ENCODE measurements around the gene NUMA1.
A peak's percentile ranks its signal among the peaks of the same experiment; 100 is the strongest.

The NUMA1 gene

DNA sequence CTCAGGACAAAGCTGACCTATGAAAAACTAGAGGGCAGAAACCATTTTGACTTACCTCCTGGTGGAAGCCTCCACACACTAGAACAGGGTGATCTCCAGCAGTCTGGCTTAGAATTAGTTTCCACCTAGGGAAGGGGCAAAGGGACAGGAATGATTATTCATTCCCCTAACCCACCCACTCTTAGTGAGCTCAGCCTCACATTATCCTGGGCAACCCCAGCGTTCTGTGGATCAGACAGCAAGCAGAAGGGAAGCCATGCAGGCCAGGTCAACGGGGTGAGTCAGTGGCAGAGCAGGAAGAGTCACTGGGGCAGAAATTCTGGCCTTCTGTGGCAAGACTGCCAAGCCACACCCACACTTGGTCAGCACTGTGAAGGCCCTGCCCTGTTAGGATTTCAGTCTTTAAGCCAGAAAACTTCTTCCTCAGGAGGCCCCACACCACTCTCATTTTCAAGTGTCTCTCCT, 10.5 kb downstream of the NUMA1 start:
- Mint-ChIP-seq H3K4me3 (no peak overlapping the region), H3K4me1 (peaks cover 50% of the 10 kb centered on the region), H3K9me3 (no peaks in the 10 kb centered on the region), H3K27me3 (no peaks in the 10 kb centered on the region), H3K27ac (peak overlapping the region; percentile 22), H3K36me3 (peaks cover 50% of the 10 kb centered on the region)
- CTCF ChIA-PET = interaction anchor here (1.0 kb wide), 1 partner anchor 8 kb away, joined by 3 read pairs; no protein-coding TSS in a partner anchor
- DNase-seq = no peak

DNA sequence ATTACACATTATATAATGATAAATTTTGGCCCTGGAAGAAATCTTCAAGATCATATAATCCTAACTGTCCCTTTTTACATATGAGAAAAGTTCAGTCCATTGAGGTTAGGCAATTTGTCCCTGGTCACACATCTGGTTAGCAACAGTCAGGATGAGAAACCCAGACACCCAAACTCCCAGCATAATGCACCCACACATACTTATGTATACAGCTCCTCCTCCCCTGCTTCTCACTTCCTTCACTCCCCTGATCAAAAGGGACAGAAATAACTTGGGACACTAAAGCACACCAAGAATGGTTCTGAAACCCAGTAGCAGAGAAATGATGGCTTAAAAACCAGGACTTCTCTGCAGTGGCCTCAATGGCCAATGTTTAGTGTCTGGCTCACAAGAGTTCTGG, 11.1 kb downstream of the NUMA1 start:
- H3K27ac Mint-ChIP-seq = peak overlapping the region; percentile 22
- no peaks in the 10 kb centered on the region for H3K27me3 Mint-ChIP-seq
- no peak for DNase-seq
- no peaks in the 10 kb centered on the region for H3K9me3 Mint-ChIP-seq
- H3K36me3 Mint-ChIP-seq = peaks cover 48% of the 10 kb centered on the region
- CTCF ChIA-PET = interaction anchor here (1.0 kb wide), 1 partner anchor 9 kb away, joined by 3 read pairs; no protein-coding TSS in a partner anchor
- H3K4me3 Mint-ChIP-seq = no peak overlapping the region
- peaks cover 47% of the 10 kb centered on the region for H3K4me1 Mint-ChIP-seq

DNA sequence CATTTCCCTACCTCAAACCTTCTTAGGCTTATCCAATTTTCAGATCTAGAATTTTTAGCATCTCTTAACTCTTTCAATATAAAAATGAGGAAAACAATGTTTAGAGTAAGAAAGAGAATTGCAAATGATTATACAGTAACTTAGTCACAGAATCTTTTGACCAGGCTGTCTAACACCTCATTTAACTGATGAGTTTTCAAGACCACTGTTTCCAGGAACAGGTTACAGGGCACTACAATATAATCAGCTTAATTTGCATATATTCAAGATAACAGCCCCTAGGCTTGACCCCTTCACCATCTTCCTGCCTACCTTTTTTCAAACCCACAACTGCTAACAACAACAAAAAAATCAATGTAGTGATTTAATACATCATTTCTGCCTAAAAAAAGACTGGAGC, 12.7 kb downstream of the NUMA1 start:
- no peaks in the 10 kb centered on the region for H3K9me3 Mint-ChIP-seq
- H3K36me3 Mint-ChIP-seq = peaks cover 40% of the 10 kb centered on the region
- CTCF ChIA-PET = interaction anchor here (1.5 to 1.8 kb wide), 2 partner anchors 23 to 27 kb away, joined by 4 to 7 read pairs; no protein-coding TSS in a partner anchor
- DNase-seq = no peak
- no peak overlapping the region for H3K4me3 Mint-ChIP-seq
- no peak overlapping the region for H3K27ac Mint-ChIP-seq
- H3K27me3 Mint-ChIP-seq = no peaks in the 10 kb centered on the region
- H3K4me1 Mint-ChIP-seq = peaks cover 39% of the 10 kb centered on the region

DNA sequence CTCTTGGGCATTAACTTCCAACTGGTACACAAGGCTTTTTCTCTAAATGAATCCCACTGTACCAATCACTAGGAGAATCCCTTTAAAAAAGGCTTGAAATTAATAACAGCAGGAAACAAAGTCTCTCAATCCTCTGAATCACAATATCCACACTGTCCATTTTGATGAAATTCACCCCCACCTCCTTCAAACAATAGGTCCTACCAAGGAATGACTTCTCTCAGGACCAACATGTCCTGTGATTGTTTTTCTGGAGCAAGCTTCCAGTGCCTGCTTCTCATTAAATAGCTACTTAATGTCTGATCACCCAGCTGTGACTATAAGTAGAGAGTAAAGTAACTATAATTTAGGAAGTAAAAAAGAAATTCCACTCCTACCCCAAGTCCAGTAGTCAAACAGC, 13.1 kb downstream of the NUMA1 start:
- DNase-seq = no peak
- Mint-ChIP-seq H3K36me3 (peaks cover 39% of the 10 kb centered on the region), H3K9me3 (no peaks in the 10 kb centered on the region), H3K27ac (no peak overlapping the region), H3K4me3 (no peak overlapping the region), H3K27me3 (no peaks in the 10 kb centered on the region), H3K4me1 (peaks cover 34% of the 10 kb centered on the region)
- CTCF ChIA-PET = interaction anchor here (1.5 to 1.8 kb wide), 2 partner anchors 24 to 27 kb away, joined by 4 to 7 read pairs; no protein-coding TSS in a partner anchor

DNA sequence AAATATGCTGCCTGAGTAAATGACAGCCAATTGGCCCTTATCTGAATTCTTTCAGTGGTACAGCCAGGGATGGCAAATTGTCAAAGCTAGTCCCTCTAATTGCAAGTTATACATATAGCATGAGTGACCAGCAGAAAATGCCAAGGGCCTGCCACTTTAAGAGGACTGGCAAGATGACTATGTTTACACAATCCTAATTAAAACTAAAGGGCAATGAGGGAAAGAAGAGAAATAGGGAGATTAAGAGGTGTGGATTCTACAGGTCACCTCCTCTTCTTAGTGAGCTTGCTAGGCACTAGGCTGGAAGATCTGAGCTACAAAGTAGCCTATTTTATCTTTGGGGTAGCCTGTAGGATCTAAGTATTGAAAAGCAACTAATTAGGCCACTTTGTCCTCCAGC, 13.5 kb downstream of the NUMA1 start:
- H3K36me3 Mint-ChIP-seq = peaks cover 40% of the 10 kb centered on the region
- peaks cover 30% of the 10 kb centered on the region for H3K4me1 Mint-ChIP-seq
- no peaks in the 10 kb centered on the region for H3K9me3 Mint-ChIP-seq
- no peak overlapping the region for H3K4me3 Mint-ChIP-seq
- DNase-seq = no peak
- no peak overlapping the region for H3K27ac Mint-ChIP-seq
- no peaks in the 10 kb centered on the region for H3K27me3 Mint-ChIP-seq
- CTCF ChIA-PET = interaction anchor here (1.5 to 1.8 kb wide), 2 partner anchors 24 to 27 kb away, joined by 4 to 7 read pairs; no protein-coding TSS in a partner anchor

DNA sequence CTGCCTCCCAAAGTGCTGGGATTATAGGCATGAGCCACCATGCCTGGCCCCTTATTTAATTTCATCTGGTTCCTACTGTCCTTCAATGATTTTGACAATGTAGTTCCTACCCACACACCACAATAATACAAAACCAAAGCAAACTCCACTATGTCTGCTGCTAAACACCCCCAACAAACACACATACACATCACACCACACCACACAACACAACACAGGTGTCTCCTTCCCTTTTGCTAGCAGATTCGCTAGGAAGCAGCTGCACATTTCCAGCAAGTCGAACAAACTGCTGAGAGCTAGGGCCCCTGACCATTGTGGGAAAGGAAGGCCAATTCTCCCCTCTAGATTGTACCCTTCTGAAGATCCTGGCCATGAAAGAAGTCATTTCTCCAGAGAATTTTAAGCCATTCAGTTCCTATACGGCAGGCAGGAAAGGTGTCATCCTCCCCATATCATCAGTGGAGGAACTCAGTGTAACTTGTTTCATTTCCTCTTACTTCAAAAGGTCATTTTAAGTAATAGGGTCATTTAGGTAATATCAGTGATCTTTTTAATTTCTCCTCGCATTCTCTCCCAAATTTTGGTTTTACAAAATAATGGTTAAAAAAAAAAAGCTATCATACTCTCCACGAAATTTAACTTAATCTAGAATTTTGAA, 18.5 kb downstream of the NUMA1 start:
- no peak overlapping the region for H3K4me3 Mint-ChIP-seq
- CTCF ChIA-PET = no interaction called here

DNA sequence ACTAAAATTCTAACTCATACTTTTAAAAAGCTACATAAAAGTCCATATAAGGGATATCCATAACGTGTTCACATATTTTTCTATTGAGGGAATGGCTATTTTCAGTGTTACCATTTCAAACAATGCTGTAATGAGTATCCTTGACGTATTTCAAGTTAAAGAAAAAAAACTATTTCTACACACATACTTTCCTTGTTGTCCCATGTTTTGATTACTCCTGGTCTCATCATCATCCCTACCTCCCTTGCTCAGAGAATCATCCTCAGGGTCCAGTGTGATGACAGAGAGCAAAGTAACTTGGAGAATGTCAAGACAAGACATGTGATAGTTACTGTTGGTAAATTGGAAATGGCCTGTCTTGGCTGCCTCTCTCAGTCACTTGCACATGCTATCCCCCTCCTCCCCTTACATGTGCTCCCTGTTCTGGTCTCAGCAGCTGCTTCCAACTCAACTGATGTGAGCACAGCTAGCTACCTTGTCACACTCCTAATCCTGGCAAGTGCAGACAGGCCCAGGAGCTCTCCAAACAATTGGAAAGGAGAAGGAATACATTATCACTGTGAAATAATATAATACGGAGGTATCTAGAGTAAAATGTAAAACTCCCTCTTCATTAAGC, 21.8 kb downstream of the NUMA1 start:
- Mint-ChIP-seq H3K4me3 (no peak overlapping the region), H3K27ac (no peak overlapping the region), H3K4me1 (peaks cover 8% of the 10 kb centered on the region), H3K27me3 (no peaks in the 10 kb centered on the region), H3K9me3 (no peaks in the 10 kb centered on the region), H3K36me3 (peaks cover 21% of the 10 kb centered on the region)
- CTCF ChIA-PET = interaction anchor here (1.4 kb wide), 1 partner anchor 33 kb away, joined by 3 read pairs; no protein-coding TSS in a partner anchor
- DNase-seq = no peak

More for the DNA sequence above, 18.5 kb downstream of the NUMA1 start:
- H3K36me3 Mint-ChIP-seq = peaks cover 25% of the 10 kb centered on the region
- no peak for DNase-seq
- H3K27ac Mint-ChIP-seq = no peak overlapping the region
- no peaks in the 10 kb centered on the region for H3K9me3 Mint-ChIP-seq
- H3K27me3 Mint-ChIP-seq = no peaks in the 10 kb centered on the region
- H3K4me1 Mint-ChIP-seq = peaks cover 3% of the 10 kb centered on the region

DNA sequence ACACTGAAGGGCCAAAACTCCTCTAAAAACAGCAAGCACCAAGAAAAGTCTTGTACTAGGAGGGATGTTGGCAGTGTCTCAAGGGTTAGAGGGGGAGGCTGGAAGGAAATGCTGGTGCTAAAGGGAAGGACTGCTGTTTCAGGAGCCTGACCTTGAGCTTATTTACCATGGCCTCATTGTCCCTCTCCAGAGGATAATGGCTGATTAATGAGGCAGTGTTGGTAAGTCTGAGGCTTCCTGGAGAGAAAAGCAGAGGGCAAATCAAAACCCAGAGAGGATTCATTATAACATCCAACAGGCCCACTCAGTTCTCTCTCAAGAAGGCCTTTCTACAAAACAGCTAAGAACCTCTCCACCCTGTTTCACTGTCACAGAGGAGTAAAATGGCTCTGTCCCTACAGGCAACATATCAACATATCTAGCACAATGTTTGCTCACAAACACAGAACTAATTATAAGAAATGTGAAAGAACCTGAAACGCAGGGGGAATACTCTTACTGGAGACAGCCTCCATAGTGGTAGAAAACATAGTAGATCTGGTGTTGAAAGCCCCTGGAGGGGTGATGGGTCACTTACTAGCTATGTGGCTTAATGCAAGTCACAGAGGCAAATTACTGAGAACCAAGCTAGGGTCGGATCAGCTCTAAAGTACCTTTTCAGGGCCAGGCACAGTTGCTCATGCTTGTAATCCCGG, 31.4 kb downstream of the NUMA1 start:
- H3K4me3 Mint-ChIP-seq = no peak overlapping the region
- H3K27ac Mint-ChIP-seq = peak overlapping the region; percentile 24
- no peaks in the 10 kb centered on the region for H3K9me3 Mint-ChIP-seq
- peaks cover 23% of the 10 kb centered on the region for H3K36me3 Mint-ChIP-seq
- H3K4me1 Mint-ChIP-seq = peaks cover 6% of the 10 kb centered on the region
- CTCF ChIA-PET = interaction anchor here (1.0 to 1.2 kb wide), 3 partner anchors 24 to 94 kb away, joined by 3 to 4 read pairs (median 3); no protein-coding TSS in a partner anchor
- DNase-seq = no peak
- no peaks in the 10 kb centered on the region for H3K27me3 Mint-ChIP-seq

DNA sequence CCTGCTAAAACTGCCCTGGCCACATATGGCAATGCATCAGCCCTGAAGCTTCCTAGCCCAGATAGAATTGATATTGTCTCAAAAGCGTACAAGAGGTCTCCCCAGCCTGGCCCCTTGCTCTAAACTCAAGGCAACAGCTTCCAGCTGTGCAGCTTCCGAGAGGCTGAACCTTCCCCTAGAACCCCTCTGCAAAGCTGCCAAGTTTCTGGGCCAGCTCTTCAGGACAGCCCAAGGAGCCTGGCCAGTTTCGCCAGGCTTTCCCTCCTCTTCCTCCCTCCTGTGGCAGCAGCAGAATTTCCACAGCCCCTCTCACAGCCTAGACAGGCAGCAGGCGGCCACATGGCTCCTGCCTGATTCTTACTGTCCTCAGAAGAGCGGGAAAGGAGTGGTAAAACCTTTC, 34.5 kb downstream of the NUMA1 start:
- Mint-ChIP-seq H3K4me3 (no peak overlapping the region), H3K4me1 (peaks cover 12% of the 10 kb centered on the region), H3K27ac (no peak overlapping the region), H3K36me3 (peaks cover 21% of the 10 kb centered on the region), H3K27me3 (no peaks in the 10 kb centered on the region), H3K9me3 (no peaks in the 10 kb centered on the region)
- CTCF ChIA-PET = no interaction called here
- no peak for DNase-seq

DNA sequence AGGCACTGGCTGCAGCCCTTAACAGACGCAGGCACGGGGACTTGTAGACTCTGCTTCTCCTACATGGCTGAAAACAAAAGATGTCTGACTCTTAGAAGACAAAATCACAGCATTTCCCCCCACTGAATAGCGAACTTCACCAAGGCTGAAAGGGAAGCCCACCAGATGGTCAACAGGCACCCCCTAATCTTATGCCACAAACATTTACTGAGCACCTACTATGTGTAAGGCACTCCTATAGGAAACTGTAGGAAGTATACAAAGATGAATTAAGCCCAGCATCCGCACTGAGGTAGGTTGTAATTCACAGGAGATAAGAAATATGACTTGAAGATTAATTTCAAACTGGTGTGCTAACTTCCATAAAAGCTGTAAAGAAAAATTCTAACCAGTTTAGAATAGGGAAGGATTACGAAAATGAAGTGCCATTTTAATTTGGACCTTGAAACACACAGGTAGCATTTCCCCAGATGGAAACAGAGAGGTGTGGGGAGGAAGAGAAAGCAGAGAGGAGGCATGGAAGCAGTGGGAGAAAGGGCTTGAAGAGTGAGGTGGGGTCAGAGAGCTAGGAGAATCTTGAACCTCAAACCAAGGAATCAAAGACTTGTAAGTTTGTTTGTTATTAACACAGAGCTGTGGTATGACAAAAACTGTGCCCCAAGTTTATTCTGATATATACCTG, 38.1 kb downstream of the NUMA1 start:
- Mint-ChIP-seq H3K27me3 (no peaks in the 10 kb centered on the region), H3K27ac (no peak overlapping the region), H3K4me1 (peaks cover 12% of the 10 kb centered on the region), H3K4me3 (no peak overlapping the region), H3K9me3 (no peaks in the 10 kb centered on the region), H3K36me3 (peaks cover 12% of the 10 kb centered on the region)
- no peak for DNase-seq
- CTCF ChIA-PET = interaction anchor here (1.0 to 1.2 kb wide), 2 partner anchors 13 to 17 kb away, joined by 3 read pairs; no protein-coding TSS in a partner anchor

DNA sequence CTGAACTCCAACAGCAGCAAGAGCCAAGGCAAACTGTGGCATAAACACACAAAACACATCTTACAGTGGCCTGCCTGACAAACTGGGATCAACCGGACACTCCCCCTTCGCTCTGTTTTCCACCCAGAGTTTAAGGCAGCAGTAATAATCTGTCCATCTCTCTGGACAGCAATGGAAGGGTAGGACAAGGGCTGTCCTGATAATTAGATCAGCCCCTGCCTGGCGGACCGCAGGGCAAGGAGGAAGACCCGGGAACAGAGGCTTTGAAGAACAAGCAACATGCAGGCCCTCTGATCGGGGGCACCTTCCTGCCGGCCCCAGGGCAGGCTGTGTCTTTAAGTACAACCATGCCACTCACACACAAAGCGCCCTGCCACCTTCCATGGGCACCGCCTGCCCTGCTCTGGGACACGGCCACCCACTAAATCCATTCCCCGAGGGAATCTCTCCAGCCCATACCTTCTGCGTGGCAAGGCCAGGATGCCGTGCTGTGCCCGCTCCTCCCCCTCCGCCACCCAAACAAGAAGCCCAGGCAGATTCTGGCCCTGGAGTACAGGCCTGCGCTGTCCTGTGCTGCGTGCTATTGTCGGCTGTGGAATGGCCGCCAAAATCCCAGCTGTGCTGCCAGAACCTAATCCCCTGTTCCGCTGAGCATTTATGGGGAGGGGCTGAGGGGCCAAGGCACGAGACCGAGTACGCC, 38.8 kb downstream of the NUMA1 start:
- peaks cover 18% of the 10 kb centered on the region for H3K36me3 Mint-ChIP-seq
- no peaks in the 10 kb centered on the region for H3K27me3 Mint-ChIP-seq
- peak; percentile 60 for DNase-seq
- no peak overlapping the region for H3K4me3 Mint-ChIP-seq
- H3K4me1 Mint-ChIP-seq = peaks cover 18% of the 10 kb centered on the region
- H3K27ac Mint-ChIP-seq = no peak overlapping the region
- no peaks in the 10 kb centered on the region for H3K9me3 Mint-ChIP-seq
- CTCF ChIA-PET = interaction anchor here (1.2 to 4.4 kb wide), 3 partner anchors 12 to 16 kb away, joined by 3 to 36 read pairs (median 19); no protein-coding TSS in a partner anchor

DNA sequence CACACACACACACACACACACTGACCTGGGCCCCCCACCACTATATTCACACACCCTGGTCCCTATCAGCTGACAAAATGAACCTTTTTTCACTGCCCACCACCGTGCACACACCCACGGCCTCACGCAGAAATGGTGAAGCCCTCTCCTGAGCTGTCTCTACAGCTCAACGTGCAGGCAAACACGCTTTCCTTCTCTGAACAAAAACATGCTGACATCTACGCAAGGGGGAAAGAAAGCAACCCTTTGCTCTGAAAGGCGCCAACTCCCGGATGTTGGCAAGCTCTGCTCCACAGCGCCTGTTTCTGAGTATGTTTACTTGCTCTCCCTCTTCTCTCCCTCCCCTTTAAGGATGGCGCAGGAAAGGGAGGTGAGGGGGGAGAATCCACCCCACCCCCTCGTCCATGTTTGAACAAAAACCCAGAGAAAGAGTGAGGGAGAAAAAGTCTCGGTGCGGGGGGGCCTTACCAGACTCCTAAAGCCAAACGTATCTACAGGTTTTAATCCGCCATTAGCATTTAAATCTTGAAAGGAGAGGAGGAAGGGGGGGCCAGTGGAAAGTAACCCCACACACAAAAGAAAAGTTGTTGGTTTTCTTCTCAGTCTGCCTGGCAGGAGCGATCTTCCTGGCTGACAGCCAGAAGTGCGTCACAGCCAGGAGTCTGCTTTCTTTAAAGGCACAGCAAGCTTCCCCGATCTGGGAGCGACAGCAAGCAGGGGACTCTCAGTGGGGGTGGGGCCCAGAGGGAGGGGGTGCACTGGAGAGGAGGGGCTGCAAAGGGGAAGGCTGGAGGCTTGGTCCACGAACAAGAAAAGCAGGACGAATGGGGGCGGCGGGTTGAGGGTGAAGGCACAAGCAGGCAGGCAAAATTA, 39.6 kb downstream of the NUMA1 start:
- Mint-ChIP-seq H3K4me1 (peaks cover 23% of the 10 kb centered on the region), H3K27ac (no peak overlapping the region), H3K36me3 (peaks cover 23% of the 10 kb centered on the region), H3K27me3 (no peaks in the 10 kb centered on the region), H3K9me3 (no peaks in the 10 kb centered on the region), H3K4me3 (no peak overlapping the region)
- CTCF ChIA-PET = interaction anchor here (1.2 to 4.4 kb wide), 5 partner anchors 11 to 50 kb away, joined by 4 to 36 read pairs (median 16); no protein-coding TSS in a partner anchor
- peak; percentile 84 for DNase-seq
